Body of pancreas (tissue), 4 donors: ENCODE measurements around the gene ATP2B2.

Source experiments
- POLR2A ChIP-seq, 3 donors: fragments of 450-650 bp; IDR thresholded peaks; one replicate each; pipeline ENCODE4 v1.6.1; 2016; ENCODE audit warnings: antibody characterized with exemption in 3 of 3, mild to moderate bottlenecking in 2 of 3
- TF ChIP-seq, protein P1 (sequence below), 7 experiments: fragments of 450-650 bp in 4 of 7; fragments of 200-600 bp in 3 of 7; sonication (generic) in 3 of 7; IDR thresholded peaks; one replicate each; pipeline ENCODE4 v1.5.1; 2016 to 2019; ENCODE audit warnings: antibody characterized with exemption in 7 of 7

DNA sequence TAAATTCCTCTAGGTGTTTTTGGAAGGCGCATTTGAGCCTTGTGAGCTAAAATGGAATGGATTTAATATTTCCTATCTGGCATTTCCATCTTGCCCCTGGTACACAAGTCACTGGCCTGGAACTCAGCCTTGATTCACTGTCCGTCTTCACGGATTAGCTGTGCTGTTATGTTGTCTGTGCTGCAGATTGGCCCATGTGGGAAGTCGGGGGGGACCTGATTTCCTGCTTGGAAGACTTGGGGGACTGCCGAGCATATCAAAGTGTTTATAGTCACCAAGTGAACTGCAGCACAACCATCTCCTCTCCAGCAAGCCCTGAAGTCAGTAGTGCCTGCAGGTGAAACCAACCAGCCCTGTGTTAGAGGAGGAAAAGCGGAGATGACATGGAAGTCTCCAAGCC lies 224.8 kb downstream of the ATP2B2 start:
- TF ChIP-seq, protein P1, sequence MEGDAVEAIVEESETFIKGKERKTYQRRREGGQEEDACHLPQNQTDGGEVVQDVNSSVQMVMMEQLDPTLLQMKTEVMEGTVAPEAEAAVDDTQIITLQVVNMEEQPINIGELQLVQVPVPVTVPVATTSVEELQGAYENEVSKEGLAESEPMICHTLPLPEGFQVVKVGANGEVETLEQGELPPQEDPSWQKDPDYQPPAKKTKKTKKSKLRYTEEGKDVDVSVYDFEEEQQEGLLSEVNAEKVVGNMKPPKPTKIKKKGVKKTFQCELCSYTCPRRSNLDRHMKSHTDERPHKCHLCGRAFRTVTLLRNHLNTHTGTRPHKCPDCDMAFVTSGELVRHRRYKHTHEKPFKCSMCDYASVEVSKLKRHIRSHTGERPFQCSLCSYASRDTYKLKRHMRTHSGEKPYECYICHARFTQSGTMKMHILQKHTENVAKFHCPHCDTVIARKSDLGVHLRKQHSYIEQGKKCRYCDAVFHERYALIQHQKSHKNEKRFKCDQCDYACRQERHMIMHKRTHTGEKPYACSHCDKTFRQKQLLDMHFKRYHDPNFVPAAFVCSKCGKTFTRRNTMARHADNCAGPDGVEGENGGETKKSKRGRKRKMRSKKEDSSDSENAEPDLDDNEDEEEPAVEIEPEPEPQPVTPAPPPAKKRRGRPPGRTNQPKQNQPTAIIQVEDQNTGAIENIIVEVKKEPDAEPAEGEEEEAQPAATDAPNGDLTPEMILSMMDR (IDR thresholded peaks at IDR 0.05), result no peak
- no peak for TF ChIP-seq POLR2A (IDR thresholded peaks at IDR 0.05)
